Osteoblast (primary cell): ENCODE results near the gene LRP11. TPM values are rescaled to one million over a fixed set of nuclear protein-coding genes. Genes with fewer than 3 reads are reported as not detected.
"Not testable (repeated sequence)": the region's sequence is repeated elsewhere in the genome, so short reads cannot be mapped to it uniquely, and the experiment has no call there.

Experiments
- DNase-seq: peaks from one replicate; pipeline ENCODE4 v3.0.0; 2011; ENCODE audit warnings: low spot score, mixed read lengths; ENCODE audit not compliant: insufficient read length; ENCODE audit errors: missing footprints
- H2AFZ ChIP-seq: 2 replicates; pipeline ENCODE4 v1.6.0; 2011; ENCODE audit warnings: mild to moderate bottlenecking, low read length
- H3K27ac ChIP-seq: 2 replicates; pipeline ENCODE4 v1.5.1; 2011; ENCODE audit warnings: mild to moderate bottlenecking, low read depth, low read length, moderate library complexity
- H3K27me3 ChIP-seq: 2 replicates; pipeline ENCODE4 v1.6.0; 2012; ENCODE audit warnings: mild to moderate bottlenecking, control low read depth, inconsistent platforms, low read length, moderate library complexity; ENCODE audit not compliant: insufficient read depth
- H3K36me3 ChIP-seq: 2 replicates; pipeline ENCODE4 v1.5.1; 2011; ENCODE audit warnings: mild to moderate bottlenecking, low read length, control low read depth, moderate library complexity; ENCODE audit not compliant: insufficient read depth
- H3K4me1 ChIP-seq: 2 replicates; pipeline ENCODE4 v1.5.1; 2011; ENCODE audit warnings: mild to moderate bottlenecking, low read length, control low read depth, moderate library complexity; ENCODE audit not compliant: insufficient read depth
- H3K4me2 ChIP-seq: 2 replicates; pipeline ENCODE4 v1.6.0; 2011; ENCODE audit warnings: mild to moderate bottlenecking, low read length; ENCODE audit not compliant: insufficient read depth
- H3K4me3 ChIP-seq: fragments of 200-600 bp; sonication (generic); 3 replicates; pipeline ENCODE4 v1.5.1; 2012; ENCODE audit warnings: mild to moderate bottlenecking, low read length, inconsistent platforms; ENCODE audit not compliant: insufficient read depth
- H3K79me2 ChIP-seq: 2 replicates; pipeline ENCODE4 v1.6.0; 2012; ENCODE audit warnings: mild to moderate bottlenecking, low read length, control low read depth, inconsistent platforms; ENCODE audit not compliant: insufficient read depth
- H3K9me3 ChIP-seq: 2 replicates; pipeline ENCODE4 v1.5.1; 2011; ENCODE audit warnings: low read depth, low read length, control low read depth
- H4K20me1 ChIP-seq: 2 replicates; pipeline ENCODE4 v1.6.0; 2012; ENCODE audit warnings: mild to moderate bottlenecking, low read length, control low read depth; ENCODE audit not compliant: insufficient read depth
- total RNA-seq: library from RNA; depleted of rRNA; stranded (reverse); fragments of >200 nt; gene quantifications from 2 replicates; pipeline ENCODE4 v1.2.3, GENCODE V29; 2012
- TF ChIP-seq, protein P1 (sequence below): IDR thresholded peaks from 2 replicates; pipeline ENCODE4 v1.5.1; 2011; ENCODE audit warnings: mild to moderate bottlenecking, low read depth, low read length, moderate library complexity; ENCODE audit errors: extremely low read depth

The LRP11 gene
- total RNA-seq, 1 donor: 39.4 TPM

DNA sequence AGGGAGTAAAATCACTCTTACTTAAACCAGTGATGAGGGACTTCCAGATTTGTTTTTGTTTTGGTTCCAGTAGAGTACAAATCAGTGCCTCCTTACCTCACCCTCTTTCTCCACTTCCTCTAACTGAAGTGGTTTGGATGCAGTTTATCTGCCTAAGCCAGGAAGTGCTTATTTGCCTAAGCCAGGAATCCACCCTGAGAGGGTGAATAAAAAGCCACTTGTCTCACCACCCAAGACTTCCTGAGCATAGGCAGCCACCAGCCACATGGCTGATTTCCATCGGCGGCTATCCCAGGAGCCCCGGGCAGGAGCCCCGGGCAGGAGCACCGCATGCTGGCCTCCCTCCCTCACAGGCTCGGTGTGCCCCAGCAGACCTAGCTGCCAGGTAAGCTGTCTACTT, 12.0 kb downstream of the LRP11 start:
- DNase-seq: no peak
- Histone ChIP-seq H3K9me3 (no peaks in the 10 kb centered on the region), H3K27me3 (no peaks in the 10 kb centered on the region), H3K79me2 (peaks cover 29% of the 10 kb centered on the region), H3K4me2 (peak overlapping the region; percentile 30), H3K4me3 (no peak overlapping the region), H3K36me3 (peaks cover 4% of the 10 kb centered on the region), H2AFZ (peak overlapping the region; percentile 8), H3K4me1 (peaks cover 68% of the 10 kb centered on the region), H4K20me1 (no peaks in the 10 kb centered on the region), H3K27ac (peak overlapping the region; percentile 65)
- TF ChIP-seq, protein P1, sequence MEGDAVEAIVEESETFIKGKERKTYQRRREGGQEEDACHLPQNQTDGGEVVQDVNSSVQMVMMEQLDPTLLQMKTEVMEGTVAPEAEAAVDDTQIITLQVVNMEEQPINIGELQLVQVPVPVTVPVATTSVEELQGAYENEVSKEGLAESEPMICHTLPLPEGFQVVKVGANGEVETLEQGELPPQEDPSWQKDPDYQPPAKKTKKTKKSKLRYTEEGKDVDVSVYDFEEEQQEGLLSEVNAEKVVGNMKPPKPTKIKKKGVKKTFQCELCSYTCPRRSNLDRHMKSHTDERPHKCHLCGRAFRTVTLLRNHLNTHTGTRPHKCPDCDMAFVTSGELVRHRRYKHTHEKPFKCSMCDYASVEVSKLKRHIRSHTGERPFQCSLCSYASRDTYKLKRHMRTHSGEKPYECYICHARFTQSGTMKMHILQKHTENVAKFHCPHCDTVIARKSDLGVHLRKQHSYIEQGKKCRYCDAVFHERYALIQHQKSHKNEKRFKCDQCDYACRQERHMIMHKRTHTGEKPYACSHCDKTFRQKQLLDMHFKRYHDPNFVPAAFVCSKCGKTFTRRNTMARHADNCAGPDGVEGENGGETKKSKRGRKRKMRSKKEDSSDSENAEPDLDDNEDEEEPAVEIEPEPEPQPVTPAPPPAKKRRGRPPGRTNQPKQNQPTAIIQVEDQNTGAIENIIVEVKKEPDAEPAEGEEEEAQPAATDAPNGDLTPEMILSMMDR: no peak

DNA sequence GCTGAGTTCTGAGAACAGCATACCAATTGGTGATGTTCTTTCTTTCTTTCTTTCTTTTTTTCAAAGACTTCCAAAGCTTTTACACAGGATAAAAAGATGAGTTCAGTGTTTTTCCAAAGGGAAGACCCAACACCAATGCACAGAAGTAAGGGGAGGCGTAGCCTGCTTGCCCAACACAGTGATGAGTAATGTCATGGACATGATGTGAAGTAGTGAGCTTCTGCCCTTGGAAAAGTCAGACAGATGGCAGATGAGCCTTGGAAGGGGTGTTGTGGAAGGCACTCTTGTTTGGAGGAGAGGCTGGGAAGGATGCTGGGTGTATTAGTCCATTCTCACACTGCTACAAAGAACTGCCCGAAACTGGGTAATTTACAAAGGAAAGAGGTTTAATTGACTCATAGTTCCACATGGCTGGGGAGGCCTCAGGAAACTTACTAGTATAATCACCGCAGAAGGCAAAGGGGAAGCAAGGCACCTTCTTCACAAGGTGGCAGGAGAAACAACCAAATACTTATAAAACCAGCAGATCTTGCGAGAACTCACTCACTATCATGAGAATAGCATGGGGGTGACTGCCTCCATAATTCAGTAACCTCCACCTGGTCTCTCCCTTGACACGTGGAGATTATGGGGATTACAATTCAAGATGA, 12.6 kb downstream of the LRP11 start:
- Histone ChIP-seq H4K20me1 (no peaks in the 10 kb centered on the region), H3K4me3 (no peak overlapping the region), H3K27ac (peak overlapping the region; percentile 65), H3K9me3 (no peaks in the 10 kb centered on the region), H3K4me1 (peaks cover 68% of the 10 kb centered on the region), H3K36me3 (peaks cover 4% of the 10 kb centered on the region), H2AFZ (no peak overlapping the region), H3K27me3 (no peaks in the 10 kb centered on the region), H3K79me2 (peaks cover 23% of the 10 kb centered on the region), H3K4me2 (peak overlapping the region; percentile 30)
- TF ChIP-seq, protein P1: no peak
- DNase-seq: no peak

DNA sequence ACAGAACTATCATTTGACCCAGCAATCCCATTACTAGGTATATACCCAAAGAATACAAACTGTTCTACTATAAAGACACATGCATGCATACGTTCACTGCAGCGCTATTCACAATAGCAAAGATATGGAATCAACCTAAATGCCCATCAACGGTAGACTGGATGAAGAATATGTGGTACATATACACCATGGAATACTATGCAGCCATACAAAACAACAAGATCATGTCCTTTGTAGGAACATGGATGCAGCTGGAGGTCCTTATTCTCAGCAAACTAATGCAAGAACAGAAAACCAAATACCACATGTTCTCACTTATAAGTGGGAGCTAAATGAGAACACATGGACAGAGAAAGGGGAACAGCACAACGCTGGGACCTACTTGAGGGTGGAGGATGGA, 15.8 kb downstream of the LRP11 start:
- not testable (repeated sequence) for H2AFZ ChIP-seq, DNase-seq, H3K27me3 ChIP-seq, H3K4me3 ChIP-seq, H3K9me3 ChIP-seq, H3K36me3 ChIP-seq, H4K20me1 ChIP-seq, H3K79me2 ChIP-seq
- peak overlapping the region; percentile 87 for H3K27ac ChIP-seq
- H3K4me1 ChIP-seq: peaks cover 62% of the 10 kb centered on the region
- H3K4me2 ChIP-seq: peak overlapping the region; percentile 75

DNA sequence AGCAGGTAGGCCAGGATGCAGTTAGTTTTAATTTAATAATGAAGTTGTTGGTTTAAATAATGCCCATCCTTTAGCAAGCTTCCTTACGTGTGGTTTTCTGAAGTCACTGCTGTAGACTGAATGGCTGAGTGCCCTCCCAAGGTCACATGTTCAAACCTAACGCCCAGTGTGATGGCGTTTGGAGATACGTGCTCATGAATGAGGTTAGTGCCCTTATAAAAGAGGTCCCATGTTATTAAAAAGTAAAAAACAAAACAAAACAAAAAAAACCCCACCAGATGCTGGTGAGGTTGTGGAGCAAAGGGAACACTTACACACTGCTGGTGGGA, 16.3 kb downstream of the LRP11 start:
- no peaks in the 10 kb centered on the region for H4K20me1 ChIP-seq
- peaks cover 61% of the 10 kb centered on the region for H3K4me1 ChIP-seq
- no peaks in the 10 kb centered on the region for H3K27me3 ChIP-seq
- peaks cover 9% of the 10 kb centered on the region for H3K79me2 ChIP-seq
- H3K9me3 ChIP-seq: no peaks in the 10 kb centered on the region
- no peak for DNase-seq
- peak overlapping the region; percentile 75 for H3K4me2 ChIP-seq
- H2AFZ ChIP-seq: no peak overlapping the region
- H3K4me3 ChIP-seq: no peak overlapping the region
- H3K27ac ChIP-seq: peak overlapping the region; percentile 87
- peaks cover 4% of the 10 kb centered on the region for H3K36me3 ChIP-seq
- TF ChIP-seq, protein P1: no peak
